Body of pancreas (tissue), 4 donors: Measurements from ENCODE around the gene SLC24A4. TPM values are rescaled to one million over a fixed set of nuclear protein-coding genes. Genes with fewer than 3 reads are reported as not detected.

Source experiments
- ATAC-seq: fragments of 150-250 bp; one replicate; pipeline ENCODE4 v1.9.1; 2016
- DNase-seq, 4 donors: peaks; one replicate each; pipeline ENCODE4 v3.0.0-alpha.2; 2019
- H3K27ac ChIP-seq, 4 donors: fragments of 200-600 bp; sonication (generic); 1 replicate in 3 of 4; 2 replicates in 1 of 4; pipeline versions ENCODE4 v1.5.1 to v1.6.1; 2016 to 2019; ENCODE audit warnings: mild to moderate bottlenecking in 1 of 4, mixed read lengths in 1 of 4, moderate library complexity in 1 of 4
- H3K27me3 ChIP-seq, 2 donors: fragments of 200-600 bp; sonication (generic); one replicate each; pipeline ENCODE4 v1.6.0; 2016; ENCODE audit warnings: mild to moderate bottlenecking in 1 of 2
- H3K36me3 ChIP-seq, 2 donors: fragments of 200-600 bp; sonication (generic); replicated peaks in 1 of 2; 2 replicates each; pipeline ENCODE4 v1.5.1; 2016; ENCODE audit warnings: low read depth in 2 of 2; ENCODE audit not compliant: insufficient read depth in 1 of 2
- H3K4me1 ChIP-seq: fragments of 200-600 bp; sonication (generic); one replicate; pipeline ENCODE4 v1.6.0; 2016
- H3K4me3 ChIP-seq, 2 donors: fragments of 200-600 bp; sonication (generic); 1 replicate in 1 of 2; 2 replicates in 1 of 2; pipeline ENCODE4 v1.5.1; 2016 to 2019
- H3K9me3 ChIP-seq, 3 donors: fragments of 200-600 bp; sonication (generic); 1 replicate in 2 of 3; 2 replicates in 1 of 3; pipeline ENCODE4 v1.5.1; 2016
- POLR2A ChIP-seq, 3 donors: fragments of 450-650 bp; IDR thresholded peaks; one replicate each; pipeline ENCODE4 v1.6.1; 2016; ENCODE audit warnings: antibody characterized with exemption in 3 of 3, mild to moderate bottlenecking in 2 of 3
- WGBS, 2 donors: methylation state at CpG; one replicate each; pipeline ENCODE4 v1.1.5; 2017; 5-methylcytosine and 5-hydroxymethylcytosine counted together
- intact Hi-C: fragments of 100-400 bp; cut with DNase I; formaldehyde crosslinking; loops from one replicate; pipeline ENCODE4 v1.15.1; 2023
- total RNA-seq, 2 donors: library from RNA; depleted of rRNA; stranded (reverse); fragments of >200 nt; gene quantifications; one replicate each; pipeline ENCODE4 v1.1.0, GENCODE V29; 2016
- TF ChIP-seq, protein P1 (sequence below), 7 experiments: fragments of 450-650 bp in 4 of 7; fragments of 200-600 bp in 3 of 7; sonication (generic) in 3 of 7; IDR thresholded peaks; one replicate each; pipeline ENCODE4 v1.5.1; 2016 to 2019; ENCODE audit warnings: antibody characterized with exemption in 7 of 7

SLC24A4 gene
- total RNA-seq, 2 donors from 2014 or later: 0.26 TPM; not detected in 1

GRCh38 chr14:92369097-92369496 lies 46.1 kb downstream of the SLC24A4 start:
- no peaks in the 10 kb centered on the region for H3K27me3 ChIP-seq
- TF ChIP-seq POLR2A (IDR thresholded peaks at IDR 0.05): no peak
- TF ChIP-seq, protein P1, sequence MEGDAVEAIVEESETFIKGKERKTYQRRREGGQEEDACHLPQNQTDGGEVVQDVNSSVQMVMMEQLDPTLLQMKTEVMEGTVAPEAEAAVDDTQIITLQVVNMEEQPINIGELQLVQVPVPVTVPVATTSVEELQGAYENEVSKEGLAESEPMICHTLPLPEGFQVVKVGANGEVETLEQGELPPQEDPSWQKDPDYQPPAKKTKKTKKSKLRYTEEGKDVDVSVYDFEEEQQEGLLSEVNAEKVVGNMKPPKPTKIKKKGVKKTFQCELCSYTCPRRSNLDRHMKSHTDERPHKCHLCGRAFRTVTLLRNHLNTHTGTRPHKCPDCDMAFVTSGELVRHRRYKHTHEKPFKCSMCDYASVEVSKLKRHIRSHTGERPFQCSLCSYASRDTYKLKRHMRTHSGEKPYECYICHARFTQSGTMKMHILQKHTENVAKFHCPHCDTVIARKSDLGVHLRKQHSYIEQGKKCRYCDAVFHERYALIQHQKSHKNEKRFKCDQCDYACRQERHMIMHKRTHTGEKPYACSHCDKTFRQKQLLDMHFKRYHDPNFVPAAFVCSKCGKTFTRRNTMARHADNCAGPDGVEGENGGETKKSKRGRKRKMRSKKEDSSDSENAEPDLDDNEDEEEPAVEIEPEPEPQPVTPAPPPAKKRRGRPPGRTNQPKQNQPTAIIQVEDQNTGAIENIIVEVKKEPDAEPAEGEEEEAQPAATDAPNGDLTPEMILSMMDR (IDR thresholded peaks at IDR 0.05): no peak
- H3K4me1 ChIP-seq: no peaks in the 10 kb centered on the region
- DNase-seq (no peak), ATAC-seq (no peak)
- H3K27ac ChIP-seq: no peak overlapping the region
- no peaks in the 10 kb centered on the region for H3K36me3 ChIP-seq
- 67 to 74% methylated on average over 3 of the region's 3 CpGs for WGBS, 2 donors
- H3K4me3 ChIP-seq: no peak overlapping the region
- intact Hi-C loops: no loop called here
- no peaks in the 10 kb centered on the region for H3K9me3 ChIP-seq

DNA sequence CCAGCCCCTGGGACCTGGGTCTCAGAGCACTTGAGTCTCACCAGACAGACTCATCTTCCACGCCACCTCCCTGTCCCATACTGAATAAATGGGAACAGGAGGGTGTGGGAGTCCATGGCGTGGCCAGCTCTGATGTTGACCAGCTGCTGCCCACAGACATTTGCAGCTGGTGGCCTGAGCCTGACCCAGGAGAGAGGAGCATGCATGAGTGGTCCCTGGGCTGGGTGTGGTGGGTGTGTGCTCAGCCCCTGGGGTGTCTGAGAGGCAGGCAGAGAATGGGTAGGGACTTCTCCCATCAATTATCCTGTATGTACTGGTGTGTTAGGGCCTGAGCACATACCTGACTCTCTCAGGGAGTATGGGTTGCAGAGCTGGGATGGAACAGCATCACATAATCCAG lies 49.3 kb downstream of the SLC24A4 start:
- DNase-seq: no peak
- intact Hi-C loops: no loop called here
- TF ChIP-seq, protein P1 (IDR thresholded peaks at IDR 0.05): no peak
- TF ChIP-seq POLR2A (IDR thresholded peaks at IDR 0.05): no peak
- Histone ChIP-seq H3K4me3 (no peak overlapping the region), H3K9me3 (no peaks in the 10 kb centered on the region), H3K27ac (no peak overlapping the region), H3K36me3 (no peaks in the 10 kb centered on the region), H3K27me3 (no peaks in the 10 kb centered on the region), H3K4me1 (no peaks in the 10 kb centered on the region)
- 52 to 80% methylated on average over 1 to 2 of the region's 2 CpGs for WGBS, 2 donors
- no peak for ATAC-seq

DNA sequence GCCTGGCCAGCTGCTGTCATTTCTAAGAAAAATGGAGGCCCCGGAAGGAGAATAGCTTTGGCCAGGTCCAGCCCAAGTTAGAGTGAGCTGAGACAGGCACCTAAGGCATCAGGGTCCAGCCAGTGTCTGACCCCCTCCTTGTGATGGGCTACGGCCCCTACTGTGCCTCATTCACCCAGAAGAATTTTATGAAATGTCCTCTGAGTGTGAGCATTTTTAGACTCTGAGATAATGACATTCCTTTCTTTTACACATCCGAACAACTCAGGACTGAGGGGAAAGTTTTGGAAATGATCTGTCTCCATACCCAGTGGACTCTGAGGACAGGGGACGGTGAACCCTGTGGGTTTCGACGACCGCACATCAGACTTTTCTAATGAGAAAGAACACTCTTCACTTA lies 50.4 kb downstream of the SLC24A4 start:
- WGBS, 2 donors: 74 to 86% methylated on average over 7 of the region's 7 CpGs
- H3K9me3 ChIP-seq: no peaks in the 10 kb centered on the region
- H3K4me1 ChIP-seq: no peaks in the 10 kb centered on the region
- ATAC-seq (no peak), DNase-seq (no peak)
- H3K36me3 ChIP-seq: no peaks in the 10 kb centered on the region
- H3K4me3 ChIP-seq: no peak overlapping the region
- no peak overlapping the region for H3K27ac ChIP-seq
- H3K27me3 ChIP-seq: no peaks in the 10 kb centered on the region
- intact Hi-C loops: no loop called here
- no peak for TF ChIP-seq POLR2A (IDR thresholded peaks at IDR 0.05)
- TF ChIP-seq, protein P1 (IDR thresholded peaks at IDR 0.05): no peak

GRCh38 chr14:92380131-92380530 lies 57.2 kb downstream of the SLC24A4 start:
- Histone ChIP-seq H3K9me3 (no peaks in the 10 kb centered on the region), H3K27me3 (no peaks in the 10 kb centered on the region), H3K4me1 (no peaks in the 10 kb centered on the region), H3K27ac (no peak overlapping the region), H3K4me3 (no peak overlapping the region), H3K36me3 (no peaks in the 10 kb centered on the region)
- WGBS, 2 donors: 69 to 79% methylated on average over 8 to 10 of the region's 10 CpGs
- DNase-seq (no peak), ATAC-seq (no peak)
- intact Hi-C loops: no loop called here
- TF ChIP-seq, protein P1 (IDR thresholded peaks at IDR 0.05): no peak
- TF ChIP-seq POLR2A (IDR thresholded peaks at IDR 0.05): no peak

DNA sequence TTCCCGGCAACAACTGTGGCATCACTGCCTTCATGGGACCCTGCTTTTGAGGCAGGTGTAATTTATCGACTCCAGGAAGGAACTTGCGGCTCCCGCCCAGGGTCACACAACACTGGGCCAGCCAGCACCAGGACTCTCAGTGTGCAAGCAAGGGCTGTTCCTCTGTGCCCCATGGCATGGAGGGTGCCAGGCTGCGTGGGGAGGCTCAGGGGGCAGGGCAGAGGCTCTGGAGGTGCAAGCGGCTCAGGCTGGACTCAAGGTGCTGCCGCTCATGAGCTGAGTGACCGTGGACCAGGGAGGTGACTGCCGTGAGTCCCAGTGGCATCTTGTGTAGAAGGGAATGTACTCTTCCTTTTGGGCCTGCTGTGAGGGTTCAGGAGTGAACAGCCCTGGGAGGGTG lies 57.6 kb downstream of the SLC24A4 start:
- whole genome bisulfite sequencing, 2 donors: 86 to 93% methylated on average over 3 to 9 of the region's 9 CpGs
- intact Hi-C loops: no loop called here
- DNase-seq (no peak), ATAC-seq (no peak)
- TF ChIP-seq POLR2A (IDR thresholded peaks at IDR 0.05): no peak
- TF ChIP-seq, protein P1 (IDR thresholded peaks at IDR 0.05): no peak
- H3K4me1 ChIP-seq: no peaks in the 10 kb centered on the region
- no peak overlapping the region for H3K4me3 ChIP-seq
- no peaks in the 10 kb centered on the region for H3K36me3 ChIP-seq
- no peaks in the 10 kb centered on the region for H3K27me3 ChIP-seq
- no peak overlapping the region for H3K27ac ChIP-seq
- no peaks in the 10 kb centered on the region for H3K9me3 ChIP-seq
